Measurements from ENCODE around the gene TSR2.
"Not testable (repeated sequence)": the region's sequence is repeated elsewhere in the genome, so short reads cannot be mapped to it uniquely, and the experiment has no call there.

Gene TSR2

DNA sequence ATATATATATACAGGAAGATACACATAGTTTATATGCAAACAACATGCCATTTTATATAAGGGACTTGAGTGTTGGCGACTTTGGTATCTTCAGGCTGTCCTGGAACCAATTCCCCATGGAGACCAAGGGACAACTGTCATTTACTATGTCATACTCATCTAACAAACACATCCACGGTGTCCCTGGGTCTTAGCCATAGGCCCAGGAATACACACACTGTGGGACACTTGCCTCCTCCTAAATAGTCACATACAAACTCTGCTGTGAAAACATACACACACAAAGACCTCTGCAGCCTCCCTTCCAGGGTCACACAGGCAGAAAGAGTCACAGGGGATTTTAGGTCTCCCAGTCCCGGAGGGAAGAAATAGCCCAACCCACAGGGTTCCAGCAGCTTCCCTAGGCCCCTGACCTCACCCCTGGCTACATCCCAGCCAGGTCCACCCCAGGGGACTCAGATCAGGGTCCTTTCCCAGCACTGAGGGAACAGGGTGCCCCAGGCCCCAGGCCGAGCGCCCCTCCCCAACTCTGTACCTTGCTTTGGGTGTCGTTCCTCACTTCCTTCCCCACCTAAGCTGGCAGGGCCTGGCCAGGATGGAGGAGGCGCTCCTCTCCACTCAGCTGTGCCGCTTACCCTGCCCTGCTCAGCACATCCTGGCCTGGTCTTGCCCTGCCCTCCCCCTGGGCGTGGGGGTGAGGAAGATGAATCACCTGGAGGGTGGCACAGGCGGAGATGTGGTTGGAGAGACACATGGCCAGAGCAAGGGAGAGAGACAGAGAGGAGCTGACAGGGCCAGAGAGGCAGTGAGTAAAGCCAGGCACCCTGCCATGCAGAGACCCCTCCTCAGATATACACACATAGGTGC, 34.0 kb downstream of the TSR2 start:
- no peak for DNase-seq (ENCODE audit: low read depth in 2 of 2)

DNA sequence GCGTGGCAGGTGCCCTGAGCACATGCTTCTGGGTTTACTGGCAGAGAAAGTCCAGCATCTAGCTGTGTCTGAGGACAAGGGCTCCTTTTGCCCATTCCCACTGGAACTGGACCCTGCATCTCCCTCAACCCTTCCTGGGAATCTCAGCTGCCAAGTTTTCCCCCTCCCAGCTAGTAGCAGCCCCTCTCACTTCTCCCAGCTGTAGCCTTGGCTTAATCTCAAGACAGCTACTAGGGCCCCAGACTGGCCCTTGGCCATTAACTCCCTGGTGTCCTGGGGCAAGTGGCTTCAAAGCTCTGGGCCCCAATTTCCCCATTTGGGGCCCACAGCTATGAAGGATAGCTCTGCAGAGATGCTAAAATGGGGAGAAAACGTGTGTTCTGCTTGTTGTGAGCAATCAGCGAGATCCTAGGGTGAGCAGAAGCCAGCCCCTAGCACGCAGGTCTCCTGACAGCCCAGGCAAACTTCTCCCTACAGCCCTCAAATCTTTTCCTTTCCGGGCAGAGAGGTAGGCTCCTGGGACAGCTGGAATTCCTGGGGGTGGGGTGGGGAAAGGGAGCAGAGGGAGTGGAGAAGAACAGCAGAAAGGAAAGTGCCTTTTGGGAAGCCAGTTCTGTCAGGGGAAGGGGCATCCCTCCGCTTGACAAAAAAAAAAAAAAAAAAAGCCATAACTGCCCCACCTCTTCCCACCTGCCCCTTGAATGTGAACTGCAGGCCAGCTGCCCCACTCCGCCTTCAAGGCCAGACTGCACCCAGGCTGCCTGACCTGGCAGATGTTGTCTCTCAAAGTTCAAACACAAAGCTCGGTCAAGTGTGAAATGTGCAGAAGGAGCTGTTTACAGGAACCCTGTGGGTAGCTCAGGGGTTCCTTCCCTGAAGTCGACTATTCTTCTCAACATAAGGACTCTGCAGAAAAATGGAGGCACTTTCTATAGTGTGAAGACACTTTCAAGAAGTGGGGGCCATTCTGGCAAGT, 39.2 kb downstream of the TSR2 start:
- DNase-seq (ENCODE audit: low read depth in 2 of 2): no peak

DNA sequence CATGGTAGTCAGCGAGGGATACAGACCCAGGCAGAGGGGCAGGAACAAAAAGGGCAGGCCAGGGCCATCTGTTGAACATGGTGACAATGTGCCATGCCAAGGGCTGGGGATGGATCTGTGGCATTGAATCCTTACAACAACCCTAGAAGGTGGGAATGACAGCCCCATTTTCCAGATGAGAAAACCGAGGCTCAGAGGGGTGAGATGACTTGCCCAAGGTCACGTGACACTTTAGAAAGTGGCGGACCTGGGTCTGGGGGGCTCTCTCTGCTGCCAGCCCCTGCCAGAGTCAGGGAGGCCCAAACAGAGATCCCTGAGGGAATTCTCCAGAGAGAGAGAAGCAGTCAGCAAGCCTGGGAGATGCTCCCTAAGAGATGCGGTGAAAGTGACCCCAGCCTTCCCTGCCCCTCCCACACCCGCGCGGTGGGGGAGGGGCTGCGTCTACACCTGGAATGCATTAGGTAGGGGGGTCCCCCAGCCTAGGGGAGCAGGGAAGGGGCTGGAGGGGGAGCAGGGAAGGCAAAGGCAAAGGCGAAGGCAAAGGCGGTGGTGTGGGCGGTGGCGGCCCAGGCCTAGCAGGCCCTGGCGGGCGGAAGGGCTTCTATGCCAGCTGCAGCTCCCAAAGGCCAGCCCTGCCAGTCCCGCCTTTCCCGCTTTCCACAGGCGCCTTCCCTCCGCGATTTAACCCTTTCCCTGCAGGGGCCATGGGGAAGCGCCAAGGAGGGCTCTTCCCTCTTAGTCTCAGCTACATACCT, 42.8 kb downstream of the TSR2 start:
- no peak for DNase-seq (ENCODE audit: low read depth in 2 of 2)

DNA sequence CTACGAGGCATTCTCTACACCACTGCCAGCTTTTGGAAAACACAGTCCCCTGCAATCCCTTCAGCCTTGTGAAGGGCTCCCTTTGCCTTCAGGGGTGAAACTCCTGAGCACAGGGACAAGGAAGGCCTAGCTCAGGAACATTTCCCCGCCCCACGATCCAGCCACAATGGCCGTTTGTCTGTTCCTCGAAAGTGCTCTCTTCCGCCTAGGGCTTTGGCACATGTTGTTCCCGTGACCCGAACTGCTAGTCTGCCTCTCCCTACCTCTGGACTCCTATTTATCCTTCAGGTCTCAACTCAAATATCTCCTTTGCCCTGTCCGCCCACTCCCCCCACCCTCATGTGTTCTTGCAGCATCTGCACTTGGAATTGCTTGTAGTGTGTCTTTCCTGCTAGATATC, 43.7 kb downstream of the TSR2 start:
- no peak for DNase-seq (ENCODE audit: low read depth in 2 of 2)

DNA sequence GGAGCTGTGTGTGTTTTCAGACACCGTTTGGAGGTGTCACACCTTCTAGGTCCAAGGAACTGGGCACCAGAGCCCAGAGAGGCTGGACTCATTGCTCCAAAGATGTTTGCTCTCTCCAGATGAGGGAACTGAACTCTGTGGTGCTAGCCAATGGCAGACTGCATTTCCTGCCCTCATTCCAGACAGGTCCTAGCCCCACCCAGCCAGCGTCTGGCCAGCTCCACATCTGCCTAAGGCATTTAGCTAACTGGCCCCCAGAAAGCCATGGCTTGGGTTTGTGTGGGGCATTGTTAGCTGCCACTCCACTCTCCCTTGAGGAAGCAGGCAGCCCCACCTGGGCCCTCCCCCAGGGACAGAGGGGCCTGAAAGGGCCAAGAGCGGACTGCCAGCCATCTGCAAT, 44.5 kb downstream of the TSR2 start:
- DNase-seq (ENCODE audit: low read depth in 2 of 2): no peak

DNA sequence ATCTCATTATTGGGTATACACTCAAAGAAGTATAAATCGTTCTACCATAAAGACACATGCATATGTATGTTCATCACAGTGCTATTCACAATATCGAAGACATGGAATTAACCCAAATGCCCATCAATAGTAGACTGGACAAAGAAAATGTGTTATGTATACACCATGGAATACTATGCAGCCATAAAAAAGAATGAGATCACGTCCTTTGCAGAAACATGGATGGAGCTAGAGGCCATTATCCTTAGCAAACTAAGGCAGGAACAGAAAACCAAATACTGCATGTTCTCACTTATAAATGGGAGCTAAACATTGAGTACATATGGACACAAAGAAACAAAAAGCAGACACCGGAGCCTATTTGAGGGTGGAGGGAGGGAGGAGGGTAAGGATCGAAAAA, 49.6 kb downstream of the TSR2 start:
- not testable (repeated sequence) for DNase-seq (ENCODE audit: low read depth in 2 of 2)

DNA sequence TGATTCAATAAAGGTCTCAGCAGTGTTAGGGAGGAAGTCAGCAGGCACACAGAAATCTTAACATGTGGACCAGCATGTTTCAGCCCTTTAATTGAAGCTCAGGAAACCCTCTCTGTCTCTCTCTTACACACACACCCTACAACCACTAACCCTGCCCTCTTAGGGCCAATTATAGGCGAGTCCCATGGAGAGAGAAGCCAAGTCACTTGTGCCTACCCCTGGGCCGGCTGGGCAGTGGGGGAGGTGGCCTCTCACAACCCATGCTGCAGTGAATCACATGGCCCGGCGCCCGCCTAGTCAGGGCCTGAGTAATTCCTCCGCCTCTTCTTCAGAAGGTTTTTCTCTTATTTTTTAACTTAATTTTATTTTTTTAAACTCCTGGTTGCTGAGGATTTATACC, 52.1 kb downstream of the TSR2 start:
- DNase-seq (ENCODE audit: low read depth in 2 of 2): no peak

DNA sequence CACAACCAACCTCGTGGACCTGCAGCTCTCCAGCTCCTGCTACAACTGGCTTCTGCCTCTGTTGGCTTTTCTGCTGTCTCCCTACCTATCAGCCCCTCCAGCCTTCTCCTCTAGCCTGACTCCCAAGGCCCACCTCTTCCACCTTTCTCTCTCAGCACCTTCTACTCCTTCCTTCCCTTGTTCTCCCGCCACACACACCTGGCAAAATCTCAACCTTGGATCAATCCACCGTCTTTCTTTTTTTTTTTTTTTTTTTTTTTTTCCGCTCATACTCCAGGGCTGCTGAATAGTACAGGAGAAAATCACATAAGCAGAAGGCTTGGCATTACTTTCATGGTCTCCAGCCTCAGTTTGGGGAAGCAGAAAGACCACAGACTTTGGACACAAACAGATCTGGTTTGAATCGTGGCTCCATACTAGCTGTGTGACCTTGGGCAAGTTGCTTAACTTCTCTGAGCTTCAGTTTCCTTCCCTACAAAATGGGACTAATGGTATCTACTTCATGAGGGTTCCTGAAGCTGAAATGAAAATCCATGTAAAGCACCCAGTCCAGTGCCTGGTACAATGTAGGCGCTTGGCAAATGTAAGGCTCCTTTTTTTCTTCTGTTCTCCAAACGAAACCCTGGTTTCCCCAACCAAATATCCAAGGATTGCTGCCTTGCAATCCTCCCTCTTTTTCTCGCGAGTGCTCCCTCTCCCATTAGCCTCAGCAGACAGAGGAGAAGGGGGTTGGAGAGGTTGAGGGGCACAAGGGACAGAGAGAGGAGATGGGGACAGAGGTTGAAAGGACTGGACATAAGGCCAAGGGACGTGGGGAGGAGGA, 54.2 kb downstream of the TSR2 start:
- DNase-seq (ENCODE audit: low read depth in 2 of 2): no peak

All from stimulated activated CD8-positive, alpha-beta memory T cell treated with anti-CD3 and anti-CD28 coated beads, Interleukin-15, amount 100 ng/mL, for 48 hours (primary cell).